ENCODE data around the gene SLC3A2.

Gene SLC3A2

GRCh38 chr11:62844154-62844553 lies 36.5 kb upstream of the SLC3A2 start:
- no peak overlapping the region for H3K27ac ChIP-seq
- peaks cover 4% of the 10 kb centered on the region; the same call in 1 of the 2 replicates for H3K79me2 ChIP-seq (ENCODE audit: insufficient read depth, low read depth)
- no peaks in the 10 kb centered on the region for H3K36me3 ChIP-seq (ENCODE audit: insufficient read depth)
- H3K4me2 ChIP-seq = no peak overlapping the region
- H2AFZ ChIP-seq (ENCODE audit: low read depth) = no peak overlapping the region
- no peak overlapping the region for H3K9ac ChIP-seq
- H3K4me3 ChIP-seq (IDR thresholded peaks at IDR 0.05; ENCODE audit: insufficient read depth, low read depth, low read length) = no peak overlapping the region
- H3K4me1 ChIP-seq (ENCODE audit: low read depth, poor library complexity, severe bottlenecking) = peaks cover 24% of the 10 kb centered on the region
- H4K20me1 ChIP-seq (ENCODE audit: insufficient read depth) = no peaks in the 10 kb centered on the region
- no peak for TF ChIP-seq CTCF (conservative IDR thresholded peaks at IDR 0.05; ENCODE audit: low read depth, low read length)
- H3K27me3 ChIP-seq (ENCODE audit: insufficient read depth, low read depth) = no peaks in the 10 kb centered on the region

GRCh38 chr11:62846177-62846576 lies 34.5 kb upstream of the SLC3A2 start:
- no peaks in the 10 kb centered on the region for H3K79me2 ChIP-seq (ENCODE audit: insufficient read depth, low read depth)
- no peaks in the 10 kb centered on the region for H4K20me1 ChIP-seq (ENCODE audit: insufficient read depth)
- no peaks in the 10 kb centered on the region for H3K27me3 ChIP-seq (ENCODE audit: insufficient read depth, low read depth)
- no peak overlapping the region for H3K27ac ChIP-seq
- no peaks in the 10 kb centered on the region for H3K36me3 ChIP-seq (ENCODE audit: insufficient read depth)
- H3K4me2 ChIP-seq = no peak overlapping the region
- no peak overlapping the region for H3K4me3 ChIP-seq (IDR thresholded peaks at IDR 0.05; ENCODE audit: insufficient read depth, low read depth, low read length)
- H2AFZ ChIP-seq (ENCODE audit: low read depth) = no peak overlapping the region
- no peak overlapping the region for H3K9ac ChIP-seq
- no peak for TF ChIP-seq CTCF (conservative IDR thresholded peaks at IDR 0.05; ENCODE audit: low read depth, low read length)
- H3K4me1 ChIP-seq (ENCODE audit: low read depth, poor library complexity, severe bottlenecking) = peaks cover 40% of the 10 kb centered on the region

GRCh38 chr11:62847767-62848314 lies 32.9 kb upstream of the SLC3A2 start:
- H3K4me2 ChIP-seq = no peak overlapping the region
- H3K4me1 ChIP-seq (ENCODE audit: low read depth, poor library complexity, severe bottlenecking) = peaks cover 47% of the 10 kb centered on the region

GRCh38 chr11:62850911-62851806 lies 29.5 kb upstream of the SLC3A2 start:
- TF ChIP-seq CTCF (conservative IDR thresholded peaks at IDR 0.05; ENCODE audit: low read depth, low read length) = no peak
- Histone ChIP-seq H2AFZ (ENCODE audit: low read depth) (no peak overlapping the region), H4K20me1 (ENCODE audit: insufficient read depth) (peaks cover 27% of the 10 kb centered on the region), H3K4me3 (IDR thresholded peaks at IDR 0.05; ENCODE audit: insufficient read depth, low read depth, low read length) (no peak overlapping the region), H3K27me3 (ENCODE audit: insufficient read depth, low read depth) (no peaks in the 10 kb centered on the region), H3K27ac (peak overlapping the region; percentile 96; the same call in 1 of the 2 replicates), H3K9ac (no peak overlapping the region; the same call in 1 of the 2 replicates), H3K36me3 (ENCODE audit: insufficient read depth) (peaks cover 28% of the 10 kb centered on the region), H3K79me2 (ENCODE audit: insufficient read depth, low read depth) (peaks cover 37% of the 10 kb centered on the region), H3K4me1 (ENCODE audit: low read depth, poor library complexity, severe bottlenecking) (peaks cover 49% of the 10 kb centered on the region), H3K4me2 (no peak overlapping the region)

More at GRCh38 chr11:62847767-62848314, 32.9 kb upstream of the SLC3A2 start:
- Histone ChIP-seq H3K27ac (no peak overlapping the region; the same call in 1 of the 2 replicates), H3K4me3 (IDR thresholded peaks at IDR 0.05; ENCODE audit: insufficient read depth, low read depth, low read length) (no peak overlapping the region), H3K9ac (no peak overlapping the region), H3K36me3 (ENCODE audit: insufficient read depth) (peaks cover 2% of the 10 kb centered on the region; the same call in 1 of the 2 replicates), H3K27me3 (ENCODE audit: insufficient read depth, low read depth) (no peaks in the 10 kb centered on the region), H3K79me2 (ENCODE audit: insufficient read depth, low read depth) (peaks cover 6% of the 10 kb centered on the region; the same call in 1 of the 2 replicates), H4K20me1 (ENCODE audit: insufficient read depth) (peaks cover 6% of the 10 kb centered on the region; the same call in 1 of the 2 replicates), H2AFZ (ENCODE audit: low read depth) (no peak overlapping the region)
- TF ChIP-seq CTCF (conservative IDR thresholded peaks at IDR 0.05; ENCODE audit: low read depth, low read length) = no peak
